22Rv1 (cell line): Measurements from ENCODE around the gene UBE2L5.

Experiments used
- CTCF ChIP-seq: fragments of 450-650 bp; IDR thresholded peaks from 2 replicates; pipeline ENCODE4 v1.5.1; 2017; ENCODE audit warnings: mild to moderate bottlenecking
- ZFX ChIP-seq: fragments of 450-650 bp; IDR thresholded peaks from 2 replicates; pipeline ENCODE4 v1.6.1; 2017; ENCODE audit warnings: antibody characterized with exemption, borderline replicate concordance

GRCh38 chr13:30376426-30377311, 45.6 kb upstream of the UBE2L5 start:
- TF ChIP-seq CTCF (no peak), ZFX (no peak)
